Measurements from ENCODE around the gene LHX4. TPM values are rescaled to one million over a fixed set of nuclear protein-coding genes. Genes with fewer than 3 reads are reported as not detected.

The LHX4 gene
- total RNA-seq, 2 donors from 2014 or later, result not detected

GRCh38 chr1:180185281-180185680 lies 44.8 kb upstream of the LHX4 start:
- H3K27me3 ChIP-seq (ENCODE audit: control insufficient read depth, insufficient read depth, low read length, poor library complexity, severe bottlenecking), result no peaks in the 10 kb centered on the region
- H3K4me3 ChIP-seq (ENCODE audit: low read length), result no peak overlapping the region
- Mint-ChIP-seq H3K27me3 (ENCODE audit: insufficient read depth) (no peaks in the 10 kb centered on the region), H3K4me1 (no peaks in the 10 kb centered on the region), H3K27ac (no peak overlapping the region), H3K36me3 (ENCODE audit: low read depth) (peaks cover 31% of the 10 kb centered on the region), H3K9me3 (no peaks in the 10 kb centered on the region), H3K4me3 (no peak overlapping the region)
- H3K36me3 ChIP-seq (ENCODE audit: control insufficient read depth, insufficient read depth, low read length), result peaks cover 26% of the 10 kb centered on the region
- 79 to 90% methylated on average over 3 to 5 of the region's 5 CpGs for WGBS, 2 experiments (ENCODE audit: insufficient coverage in 1 of 2, insufficient read length in 1 of 2)
- H3K4me1 ChIP-seq (ENCODE audit: control insufficient read depth, insufficient read depth, low read length), result no peaks in the 10 kb centered on the region
- H3K27ac ChIP-seq (ENCODE audit: low read depth, low read length), result no peak overlapping the region
- H3K9ac ChIP-seq (ENCODE audit: extremely low read depth, low read length, poor library complexity, severe bottlenecking), result no peak overlapping the region
- no peak for TF ChIP-seq CTCF (conservative IDR thresholded peaks at IDR 0.05)
- no peaks in the 10 kb centered on the region for H3K9me3 ChIP-seq (ENCODE audit: control insufficient read depth, low read length)
- DNase-seq, result no peak

- no peaks in the 10 kb centered on the region for H3K4me1 ChIP-seq (ENCODE audit: control insufficient read depth, insufficient read depth, low read length)
- no peaks in the 10 kb centered on the region for H3K27me3 ChIP-seq (ENCODE audit: control insufficient read depth, insufficient read depth, low read length, poor library complexity, severe bottlenecking)
- no peak overlapping the region for H3K9ac ChIP-seq (ENCODE audit: extremely low read depth, low read length, poor library complexity, severe bottlenecking)
- H3K4me3 ChIP-seq (ENCODE audit: low read length), result no peak overlapping the region
- H3K9me3 Mint-ChIP-seq, result no peaks in the 10 kb centered on the region
- peaks cover 26% of the 10 kb centered on the region for H3K36me3 ChIP-seq (ENCODE audit: control insufficient read depth, insufficient read depth, low read length)
- H3K27ac Mint-ChIP-seq, result no peak overlapping the region
- H3K4me1 Mint-ChIP-seq, result no peaks in the 10 kb centered on the region
- no peaks in the 10 kb centered on the region for H3K9me3 ChIP-seq (ENCODE audit: control insufficient read depth, low read length)
- H3K4me3 Mint-ChIP-seq, result no peak overlapping the region
- TF ChIP-seq CTCF (conservative IDR thresholded peaks at IDR 0.05), result no peak
- peaks cover under 1% of the 10 kb centered on the region for H3K27me3 Mint-ChIP-seq (ENCODE audit: insufficient read depth)
- no peak for DNase-seq
- no peak overlapping the region for H3K27ac ChIP-seq (ENCODE audit: low read depth, low read length)
- peaks cover 37% of the 10 kb centered on the region for H3K36me3 Mint-ChIP-seq (ENCODE audit: low read depth)
- WGBS, 2 experiments (ENCODE audit: insufficient coverage in 1 of 2, insufficient read length in 1 of 2), result 90 to 96% methylated on average over 6 to 9 of the region's 9 CpGs
Measured at GRCh38 chr1:180185971-180186645, 44.0 kb upstream of the LHX4 start.

GRCh38 chr1:180186831-180187230 lies 43.2 kb upstream of the LHX4 start:
- Histone ChIP-seq H3K9me3 (ENCODE audit: control insufficient read depth, low read length) (no peaks in the 10 kb centered on the region), H3K4me1 (ENCODE audit: control insufficient read depth, insufficient read depth, low read length) (no peaks in the 10 kb centered on the region), H3K4me3 (ENCODE audit: low read length) (no peak overlapping the region), H3K27ac (ENCODE audit: low read depth, low read length) (no peak overlapping the region), H3K9ac (ENCODE audit: extremely low read depth, low read length, poor library complexity, severe bottlenecking) (no peak overlapping the region), H3K27me3 (ENCODE audit: control insufficient read depth, insufficient read depth, low read length, poor library complexity, severe bottlenecking) (no peaks in the 10 kb centered on the region), H3K36me3 (ENCODE audit: control insufficient read depth, insufficient read depth, low read length) (peaks cover 22% of the 10 kb centered on the region)
- no peak for TF ChIP-seq CTCF (conservative IDR thresholded peaks at IDR 0.05)
- H3K9me3 Mint-ChIP-seq, result no peaks in the 10 kb centered on the region
- peaks cover 44% of the 10 kb centered on the region for H3K36me3 Mint-ChIP-seq (ENCODE audit: low read depth)
- no peak for DNase-seq
- H3K27ac Mint-ChIP-seq, result no peak overlapping the region
- H3K4me3 Mint-ChIP-seq, result no peak overlapping the region
- H3K27me3 Mint-ChIP-seq (ENCODE audit: insufficient read depth), result peaks cover 4% of the 10 kb centered on the region
- WGBS, 2 experiments (ENCODE audit: insufficient coverage in 1 of 2, insufficient read length in 1 of 2), result 78 to 80% methylated on average over 6 to 8 of the region's 8 CpGs
- H3K4me1 Mint-ChIP-seq, result no peaks in the 10 kb centered on the region
